AG09309 (cell line): ENCODE measurements around the gene HUS1.
A peak's percentile ranks its signal among the peaks of the same experiment; 100 is the strongest.

Source experiments
- DNase-seq: peaks from one replicate; pipeline ENCODE4 v3.0.0-alpha.2; 2010; ENCODE audit warnings: low read depth
- H3K4me3 ChIP-seq: 2 replicates; pipeline ENCODE4 v1.5.1; 2011; ENCODE audit warnings: mild to moderate bottlenecking, low read depth, low read length, moderate library complexity; ENCODE audit not compliant: control insufficient read depth
- TF ChIP-seq, protein P1 (sequence below): IDR thresholded peaks from 2 replicates; pipeline ENCODE4 v1.5.1; 2011; ENCODE audit warnings: mild to moderate bottlenecking, low read depth, low read length, inconsistent platforms; ENCODE audit not compliant: insufficient read depth, control insufficient read depth; ENCODE audit errors: missing control alignments

Gene HUS1

GRCh38 chr7:47979145-47979831 is at the start of gene HUS1:
Gene HUS1, minus strand, starts transcription at chr7:47979615. Its CDS starts 96 bp downstream, at chr7:47979519.
- peak; percentile 28 for DNase-seq
- H3K4me3 ChIP-seq: peak within 1 kb of the TSS; percentile 59
- TF ChIP-seq, protein P1, sequence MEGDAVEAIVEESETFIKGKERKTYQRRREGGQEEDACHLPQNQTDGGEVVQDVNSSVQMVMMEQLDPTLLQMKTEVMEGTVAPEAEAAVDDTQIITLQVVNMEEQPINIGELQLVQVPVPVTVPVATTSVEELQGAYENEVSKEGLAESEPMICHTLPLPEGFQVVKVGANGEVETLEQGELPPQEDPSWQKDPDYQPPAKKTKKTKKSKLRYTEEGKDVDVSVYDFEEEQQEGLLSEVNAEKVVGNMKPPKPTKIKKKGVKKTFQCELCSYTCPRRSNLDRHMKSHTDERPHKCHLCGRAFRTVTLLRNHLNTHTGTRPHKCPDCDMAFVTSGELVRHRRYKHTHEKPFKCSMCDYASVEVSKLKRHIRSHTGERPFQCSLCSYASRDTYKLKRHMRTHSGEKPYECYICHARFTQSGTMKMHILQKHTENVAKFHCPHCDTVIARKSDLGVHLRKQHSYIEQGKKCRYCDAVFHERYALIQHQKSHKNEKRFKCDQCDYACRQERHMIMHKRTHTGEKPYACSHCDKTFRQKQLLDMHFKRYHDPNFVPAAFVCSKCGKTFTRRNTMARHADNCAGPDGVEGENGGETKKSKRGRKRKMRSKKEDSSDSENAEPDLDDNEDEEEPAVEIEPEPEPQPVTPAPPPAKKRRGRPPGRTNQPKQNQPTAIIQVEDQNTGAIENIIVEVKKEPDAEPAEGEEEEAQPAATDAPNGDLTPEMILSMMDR: no peak

GRCh38 chr7:48028938-48029337 is 49.5 kb upstream of the HUS1 start, which contains the start of gene SUN3:
Gene SUN3, minus strand, starts transcription at chr7:48029107. Its CDS starts 169 bp downstream, at chr7:48028938.
- TF ChIP-seq, protein P1: no peak
- H3K4me3 ChIP-seq: no peak within 1 kb of the TSS
- no peak for DNase-seq

DNA sequence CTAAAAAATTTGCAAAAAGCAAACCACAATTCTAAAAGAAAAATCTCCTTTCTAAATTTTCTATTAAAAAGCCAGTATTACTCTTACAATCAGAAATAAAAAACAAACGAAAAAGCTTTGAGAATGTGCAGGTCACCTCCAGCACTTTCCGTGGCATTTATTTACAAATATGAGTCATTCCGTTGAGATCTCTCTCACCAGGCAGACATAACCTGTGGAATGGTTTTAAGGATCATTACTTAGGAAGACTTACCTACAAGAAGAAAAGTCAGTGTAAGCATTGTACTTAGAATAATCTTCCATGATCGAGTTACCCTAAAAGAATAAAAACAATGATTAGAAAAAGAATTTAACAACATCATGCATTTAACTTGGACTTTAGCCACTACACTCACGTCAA is 46.2 kb upstream of the HUS1 start:
- TF ChIP-seq, protein P1: no peak
- no peak for DNase-seq
- H3K4me3 ChIP-seq: no peak overlapping the region

- no peak overlapping the region for H3K4me3 ChIP-seq
- no peak for DNase-seq
- TF ChIP-seq, protein P1: no peak
These were observed 38.3 kb upstream of the HUS1 start for GRCh38 chr7:48017674-48018073.

DNA sequence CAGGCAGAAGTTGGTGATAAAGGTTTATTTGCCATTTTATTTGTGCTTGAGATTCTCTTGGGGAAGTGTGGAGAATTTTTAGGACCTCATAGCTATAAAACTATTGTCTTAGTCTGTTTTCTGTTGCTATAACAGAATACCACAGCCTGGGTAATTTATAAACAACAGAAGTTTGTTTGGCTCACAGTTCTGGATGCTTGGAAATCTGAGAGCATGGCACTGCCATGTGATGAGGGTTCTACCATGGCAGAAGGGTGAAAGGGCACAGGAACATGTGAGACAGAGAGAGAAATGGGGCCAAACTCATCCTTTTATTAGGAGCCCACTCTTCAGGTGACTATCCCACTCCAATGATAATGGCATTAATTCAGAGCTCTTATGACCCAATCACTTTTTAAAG is 37.2 kb upstream of the HUS1 start:
- DNase-seq: no peak

GRCh38 chr7:48011951-48012350 is 32.5 kb upstream of the HUS1 start:
- no peak for DNase-seq
- TF ChIP-seq, protein P1: no peak
- no peak overlapping the region for H3K4me3 ChIP-seq

More for the DNA sequence above, 37.2 kb upstream of the HUS1 start:
- TF ChIP-seq, protein P1: no peak
- H3K4me3 ChIP-seq: no peak overlapping the region

- DNase-seq: no peak
- TF ChIP-seq, protein P1: no peak
- H3K4me3 ChIP-seq: no peak overlapping the region
These were observed 31.9 kb upstream of the HUS1 start for GRCh38 chr7:48011323-48011722.
